HG02852 (cell line): Measurements from ENCODE around the gene TRABD.

Experiments
- ATAC-seq: cut with Tn5 transposase; IDR thresholded peaks from one replicate; pipeline ENCODE4 v1.9.1; 2021; ENCODE audit warnings: mild to moderate bottlenecking, moderate library complexity; ENCODE audit not compliant: unreplicated experiment

TRABD gene

GRCh38 chr22:50173311-50173982 is 12.3 kb upstream of the TRABD start:
- ATAC-seq: no peak

GRCh38 chr22:50173983-50174355 is 11.7 kb upstream of the TRABD start:
- ATAC-seq: no peak

DNA sequence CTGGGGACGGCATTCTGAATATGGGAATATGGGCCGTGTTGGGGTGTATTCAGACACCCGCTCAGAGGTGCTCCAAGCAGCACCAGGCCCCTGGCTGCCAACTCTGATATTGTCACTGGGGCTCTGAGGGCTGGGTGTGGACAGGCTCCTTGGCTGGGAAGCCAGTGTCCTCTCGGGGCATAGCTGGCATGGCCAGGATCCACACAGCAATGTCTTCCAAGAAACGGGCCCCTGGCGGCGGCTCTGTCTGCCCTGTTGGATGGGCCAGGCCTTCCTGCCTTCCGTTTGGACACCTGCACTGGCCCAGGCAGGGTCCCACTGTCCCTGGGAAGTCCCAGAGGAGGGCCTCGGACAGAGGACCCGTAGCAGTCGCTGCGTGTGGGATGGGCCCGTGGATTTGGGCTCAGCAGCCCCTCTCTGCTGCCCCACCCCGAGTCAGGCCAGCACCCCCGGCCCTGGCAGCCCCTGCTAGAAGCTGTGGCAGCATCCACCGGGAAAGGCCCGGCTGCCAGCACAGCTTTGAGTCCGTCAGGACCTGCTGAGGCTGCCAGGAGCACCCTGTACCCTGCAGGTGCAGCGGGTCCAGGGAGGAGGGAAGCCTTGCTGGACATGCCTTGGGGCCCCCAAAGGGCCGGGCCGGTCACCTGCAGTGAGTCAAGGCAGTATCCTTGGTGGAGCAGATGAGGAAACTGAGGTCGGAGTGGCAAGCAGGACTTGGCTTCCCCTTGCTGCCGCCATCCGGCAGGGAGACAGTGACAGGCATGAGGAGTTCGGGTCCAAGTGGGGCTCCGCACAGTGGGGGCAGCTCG is 11.1 kb upstream of the TRABD start:
- no peak for ATAC-seq

DNA sequence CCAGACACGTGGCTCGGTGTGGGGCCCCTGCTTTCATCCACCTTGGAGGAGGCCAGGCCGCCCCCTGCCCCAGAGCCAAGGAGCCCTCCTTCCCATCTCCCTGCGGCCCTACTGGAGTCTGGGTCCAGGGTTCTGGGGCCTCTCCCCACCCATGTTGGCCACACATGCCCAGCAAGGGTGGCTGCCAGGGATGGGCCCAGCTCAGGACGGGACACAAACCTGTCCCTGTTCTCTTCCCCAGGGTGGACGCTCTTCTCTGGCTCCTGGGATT is 10.6 kb upstream of the TRABD start:
- ATAC-seq: no peak

DNA sequence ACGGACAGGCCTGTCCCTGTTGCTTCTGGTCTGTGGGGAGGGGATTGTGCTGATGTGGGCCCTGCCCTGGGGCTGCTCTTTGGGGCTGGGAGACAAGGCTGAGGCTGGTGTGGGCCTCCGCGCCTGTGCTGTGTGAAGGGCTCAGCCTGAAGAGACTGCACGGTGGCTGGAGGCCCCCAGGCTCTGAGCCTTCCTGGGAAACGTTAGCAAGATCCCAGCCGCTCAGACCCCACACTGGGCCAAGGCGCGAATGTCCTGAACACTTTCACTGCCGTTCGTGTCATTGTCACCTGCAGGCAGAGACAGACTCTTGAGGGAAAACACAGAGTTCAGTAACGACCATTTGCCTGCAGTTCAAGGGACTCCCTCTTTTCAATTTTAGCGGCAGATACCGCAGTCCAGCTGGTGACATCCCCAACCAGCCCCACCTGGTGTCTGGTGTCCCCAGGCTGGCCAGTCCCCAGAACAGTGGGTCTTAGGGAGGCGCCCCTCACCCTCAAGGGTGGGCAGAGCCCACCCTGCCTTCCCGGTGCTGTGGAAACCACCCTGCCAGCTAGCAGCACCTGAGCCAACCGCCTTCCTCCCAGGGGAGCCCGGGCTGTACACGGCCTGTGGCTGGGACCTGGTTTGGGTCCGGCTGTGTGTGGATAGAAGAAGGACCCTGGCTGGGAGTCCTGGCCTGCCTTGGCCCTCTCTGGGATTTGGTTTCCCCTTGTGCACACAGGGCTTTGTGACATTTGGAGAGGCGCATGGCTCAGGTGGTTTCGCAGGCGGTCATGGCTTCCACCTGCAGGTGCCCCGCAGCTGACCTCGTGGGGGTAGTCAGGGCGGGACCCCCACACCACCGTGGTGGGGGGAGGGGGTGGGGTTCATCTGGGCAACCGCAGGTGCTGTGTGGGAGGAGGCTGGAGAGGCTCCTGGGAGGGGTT is 9.5 kb upstream of the TRABD start:
- no peak for ATAC-seq

- ATAC-seq: no peak
These were observed 8.7 kb upstream of the TRABD start for GRCh38 chr22:50176850-50177536.

DNA sequence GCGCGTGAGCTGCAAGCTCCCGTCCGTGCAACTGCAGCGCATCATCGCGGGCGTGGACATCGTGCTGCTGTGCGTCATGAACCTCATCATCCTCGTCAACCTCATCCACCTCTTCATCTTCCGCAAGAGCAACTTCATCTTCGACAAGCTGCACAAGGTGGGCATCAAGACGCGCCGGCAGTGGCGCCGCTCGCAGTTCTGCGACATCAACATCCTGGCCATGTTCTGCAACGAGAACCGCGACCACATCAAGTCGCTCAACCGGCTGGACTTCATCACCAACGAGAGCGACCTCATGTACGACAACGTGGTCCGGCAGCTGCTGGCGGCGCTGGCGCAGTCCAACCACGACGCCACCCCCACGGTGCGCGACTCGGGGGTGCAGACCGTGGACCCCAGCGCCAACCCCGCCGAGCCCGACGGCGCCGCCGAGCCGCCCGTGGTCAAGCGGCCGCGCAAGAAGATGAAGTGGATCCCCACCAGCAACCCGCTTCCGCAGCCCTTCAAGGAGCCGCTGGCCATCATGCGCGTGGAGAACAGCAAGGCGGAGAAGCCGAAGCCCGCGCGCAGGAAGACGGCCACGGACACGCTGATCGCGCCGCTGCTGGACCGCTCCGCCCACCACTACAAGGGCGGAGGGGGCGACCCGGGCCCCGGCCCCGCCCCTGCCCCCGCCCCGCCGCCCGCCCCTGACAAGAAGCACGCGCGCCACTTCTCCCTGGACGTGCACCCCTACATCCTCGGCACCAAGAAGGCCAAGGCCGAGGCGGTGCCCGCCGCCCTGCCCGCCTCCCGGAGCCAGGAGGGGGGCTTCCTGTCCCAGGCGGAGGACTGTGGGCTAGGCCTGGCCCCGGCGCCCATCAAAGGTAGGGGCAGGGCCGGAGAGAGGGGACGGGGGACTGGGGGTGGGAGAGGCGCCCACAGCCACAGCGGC is 7.9 kb upstream of the TRABD start:
- no peak for ATAC-seq

GRCh38 chr22:50178471-50178864 is 7.2 kb upstream of the TRABD start:
- no peak for ATAC-seq

GRCh38 chr22:50178871-50179869 is 6.5 kb upstream of the TRABD start:
- no peak for ATAC-seq

DNA sequence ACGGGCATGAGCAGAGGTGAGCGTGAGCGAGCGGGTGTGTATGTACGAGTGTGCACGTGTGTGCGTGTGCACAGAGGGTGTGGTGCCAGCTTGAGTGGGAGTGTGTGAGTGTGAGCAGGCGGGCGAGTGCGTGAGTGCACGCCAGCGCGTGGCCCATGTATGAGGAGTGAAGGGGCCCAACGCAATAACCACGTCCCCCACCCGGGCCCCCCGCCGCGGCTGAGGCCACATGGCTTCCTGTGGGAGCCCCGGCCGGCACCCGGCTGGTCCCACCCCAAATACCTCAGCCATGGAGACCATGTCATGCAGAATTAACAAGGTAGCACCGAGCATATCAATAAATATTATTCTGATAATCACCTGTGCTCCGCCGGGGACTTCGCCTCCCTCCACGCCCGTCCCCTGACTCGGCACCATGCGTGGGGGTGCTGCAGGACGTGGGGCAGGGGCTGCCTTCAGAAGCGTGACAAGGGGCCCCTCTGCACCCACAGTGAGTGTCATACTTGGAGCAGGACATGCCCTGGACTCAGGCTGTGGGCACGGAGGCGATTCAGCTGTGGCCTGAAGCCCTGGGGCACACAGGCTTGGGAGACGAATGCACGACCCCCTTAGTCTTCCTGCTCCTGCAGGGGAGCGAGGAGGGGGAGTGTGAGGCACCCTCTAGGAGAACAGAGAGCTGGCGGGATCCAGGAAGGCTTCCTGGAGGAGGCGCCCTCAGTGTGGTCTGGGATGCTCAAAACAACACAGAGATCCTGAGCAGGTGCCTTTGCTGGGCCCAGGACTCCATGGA is 5.6 kb upstream of the TRABD start:
- ATAC-seq: no peak

DNA sequence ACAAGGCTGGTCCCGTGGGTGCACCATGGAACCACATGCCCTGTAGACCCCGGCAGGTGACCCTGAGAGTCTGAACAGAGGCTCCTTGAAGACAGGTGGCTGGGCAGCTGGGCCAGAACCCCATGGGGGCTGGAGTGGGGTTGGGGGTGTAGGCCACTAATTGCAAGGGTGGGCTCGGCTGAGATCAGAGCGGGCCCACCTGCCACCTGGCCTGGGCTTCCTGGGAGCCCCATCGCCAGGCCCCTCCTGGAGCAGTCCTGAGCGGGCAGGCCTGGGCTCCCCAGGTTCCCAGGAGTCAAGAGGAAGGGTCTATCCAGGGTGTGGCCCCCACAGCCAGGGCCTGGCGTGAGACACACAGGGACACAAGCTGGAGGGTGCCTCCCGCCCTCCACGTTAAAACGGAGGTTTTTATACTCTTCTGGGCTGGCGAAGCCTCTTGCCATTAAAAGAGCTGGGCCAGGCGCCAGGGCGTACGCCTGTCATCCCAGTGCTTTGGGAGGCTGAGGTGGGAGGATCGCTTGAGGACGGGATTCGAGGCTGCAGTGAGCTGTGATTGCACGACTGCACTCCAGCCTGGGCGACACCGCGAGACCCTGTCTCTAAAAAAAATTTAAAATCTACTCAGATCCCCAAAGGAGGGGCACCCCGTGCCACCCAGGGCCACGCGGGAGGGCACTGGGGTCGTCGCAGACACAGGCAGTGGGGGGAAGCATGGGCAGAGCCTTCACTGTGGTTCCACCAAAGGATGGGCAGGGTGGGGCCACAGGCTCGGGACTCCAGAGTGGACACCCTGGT is 4.8 kb upstream of the TRABD start:
- ATAC-seq: no peak

- ATAC-seq: no peak
These were observed 3.3 kb upstream of the TRABD start for GRCh38 chr22:50182176-50183081.

DNA sequence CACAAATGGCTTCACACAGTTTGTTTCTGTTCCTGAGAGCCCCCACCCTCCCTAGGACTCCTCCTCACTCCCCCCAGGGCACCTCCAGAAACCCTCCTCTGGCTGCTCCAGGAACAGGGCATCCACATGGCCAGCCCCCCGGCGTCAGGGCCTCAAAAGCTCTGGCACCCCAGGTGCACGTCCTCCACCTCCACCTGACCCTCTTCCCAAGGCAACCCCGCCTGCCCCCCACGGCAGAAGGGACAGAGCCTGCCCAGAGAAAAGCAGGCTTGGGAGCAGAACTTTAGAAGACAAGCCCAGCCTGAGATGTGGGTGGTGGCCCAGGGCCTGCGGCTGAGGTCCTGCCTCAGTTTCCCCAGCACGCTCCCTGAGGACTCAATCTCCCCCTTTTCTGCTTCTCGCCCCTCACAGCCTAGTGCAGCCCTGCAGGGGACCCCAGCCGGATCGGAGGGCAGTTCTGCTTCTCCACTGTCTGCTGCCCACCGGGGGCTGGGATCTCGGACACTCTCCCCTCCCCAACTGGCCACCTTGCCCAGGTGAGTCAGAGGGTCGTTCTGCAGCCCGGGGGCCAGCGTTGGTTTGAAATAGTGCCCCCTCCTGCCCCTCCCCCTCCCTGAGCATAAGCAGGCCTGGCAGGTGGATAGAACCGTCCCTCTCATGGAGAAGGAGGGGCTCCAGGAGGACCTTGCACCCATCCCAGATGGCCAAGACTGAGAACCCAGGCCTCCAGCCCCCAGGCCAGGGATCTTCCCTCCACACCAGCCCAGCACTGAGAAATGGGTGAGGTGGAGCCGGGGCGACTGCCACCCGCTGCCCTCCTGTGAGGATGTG is 2.4 kb upstream of the TRABD start:
- no peak for ATAC-seq

GRCh38 chr22:50184004-50184901 is 1.5 kb upstream of the TRABD start:
- ATAC-seq: no peak
